Measurements from ENCODE around the gene BDH1. TPM values are rescaled to one million over a fixed set of nuclear protein-coding genes. Genes with fewer than 3 reads are reported as not detected.

Gene BDH1
- polyA plus RNA-seq, 3 donors: 39.9 to 44.2 (median 40.0) TPM

DNA sequence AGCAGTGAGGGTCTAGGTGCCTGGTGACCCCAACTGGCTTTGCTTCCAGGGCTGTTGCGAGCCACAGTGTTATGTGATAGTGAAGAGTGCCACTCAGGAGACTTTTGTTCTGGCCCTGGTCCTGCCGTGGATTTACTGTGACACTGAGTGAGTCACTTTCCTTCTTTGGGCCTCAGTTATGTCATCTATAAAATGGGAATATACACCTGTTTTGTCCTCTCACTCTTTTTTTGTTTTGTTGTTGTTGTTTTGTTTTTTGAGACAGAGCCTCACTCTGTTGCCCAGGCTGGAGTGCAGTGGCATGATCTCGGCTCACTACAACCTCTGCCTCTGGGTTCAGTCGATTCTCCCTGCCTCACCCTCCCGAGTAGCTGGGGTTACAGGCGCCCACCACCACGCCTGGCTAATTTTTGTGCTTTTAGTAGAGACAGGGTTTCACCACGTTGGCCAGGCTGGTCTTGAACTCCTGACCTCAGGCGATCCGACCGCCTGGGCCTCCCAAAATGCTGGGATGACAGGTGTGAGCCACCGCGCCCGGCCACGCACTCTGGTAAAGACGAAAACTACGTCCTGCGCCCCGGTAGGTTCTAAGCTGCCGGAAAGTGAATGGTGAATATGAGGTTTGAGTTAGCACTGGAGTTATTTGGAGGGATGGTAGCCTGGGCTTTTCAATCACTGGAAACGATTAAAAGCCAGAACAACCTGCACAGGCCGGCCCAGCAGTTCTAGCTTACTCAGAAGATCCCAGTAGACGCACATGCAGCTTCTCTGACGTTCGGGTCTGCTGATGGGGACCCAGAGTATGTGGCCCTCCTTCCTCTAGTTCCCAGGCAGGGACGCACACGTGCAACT is 46.6 kb downstream of the BDH1 start:
- DNase-seq (ENCODE audit: low read depth in 3 of 3, low spot score in 2 of 3): no peak

GRCh38 chr3:197508461-197508860 is 47.3 kb downstream of the BDH1 start:
- no peak for DNase-seq (ENCODE audit: low read depth in 3 of 3, low spot score in 2 of 3)

DNA sequence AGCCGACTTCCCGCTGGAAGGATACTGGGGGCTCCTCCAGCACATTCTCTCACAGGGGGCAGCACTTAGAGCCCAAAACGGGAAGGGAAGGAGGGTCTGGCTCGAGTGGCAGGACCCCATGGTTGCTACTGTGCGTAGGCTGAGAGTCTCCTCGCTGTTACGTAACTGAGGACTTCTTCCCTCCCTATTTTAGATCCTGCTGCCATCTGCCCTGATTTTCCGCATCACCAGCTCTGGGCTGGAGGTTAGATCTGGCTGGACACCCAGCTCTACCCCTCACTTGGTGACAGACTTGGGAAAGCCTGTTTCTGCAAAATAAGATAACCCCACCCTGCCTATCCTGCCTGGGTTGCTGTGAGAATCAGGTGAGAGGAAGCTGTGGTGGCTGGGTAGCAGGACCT is 47.7 kb downstream of the BDH1 start:
- DNase-seq (ENCODE audit: low read depth in 3 of 3, low spot score in 2 of 3): no peak

DNA sequence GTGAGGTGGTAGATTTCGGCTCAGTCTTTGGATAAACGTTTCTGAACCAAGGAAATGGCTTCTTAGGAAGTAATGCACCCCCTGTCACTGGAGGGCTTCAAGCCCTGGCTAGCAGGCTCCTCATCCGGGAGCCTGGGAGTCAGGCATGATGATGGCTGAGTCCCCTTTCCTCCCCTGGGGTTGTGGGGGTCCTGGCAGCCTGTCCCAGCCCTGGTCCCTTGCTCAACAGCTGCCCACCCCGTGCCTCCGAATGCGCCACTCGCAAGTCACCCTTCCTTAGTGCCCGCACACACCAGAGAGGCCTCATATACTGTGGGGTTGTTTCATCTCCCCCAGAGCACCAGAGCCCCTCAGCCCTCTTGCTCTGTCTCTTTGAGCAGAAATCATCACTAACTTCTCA is 48.2 kb downstream of the BDH1 start:
- DNase-seq (ENCODE audit: low read depth in 3 of 3, low spot score in 2 of 3): no peak

DNA sequence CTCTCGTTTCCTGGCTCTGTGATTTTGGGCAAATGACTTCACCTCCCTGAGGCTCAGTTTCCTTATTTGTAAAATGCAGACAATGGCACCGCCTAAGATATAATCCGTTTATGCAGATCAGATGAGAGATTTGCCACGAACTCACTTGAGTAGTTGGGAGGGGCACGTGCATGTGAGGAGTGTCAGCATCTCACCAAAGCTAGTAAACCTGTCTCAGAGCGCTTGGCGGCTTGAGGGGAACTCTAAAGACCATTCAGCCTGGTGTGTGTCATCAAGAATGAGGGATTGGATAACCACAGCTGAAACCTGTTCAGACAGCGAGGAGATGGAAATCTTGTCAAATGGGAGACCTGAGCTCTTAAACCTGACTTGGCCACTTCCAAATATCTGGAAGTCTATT is 48.7 kb downstream of the BDH1 start:
- DNase-seq (ENCODE audit: low read depth in 3 of 3, low spot score in 2 of 3): no peak

- no peak for DNase-seq (ENCODE audit: low read depth in 3 of 3, low spot score in 2 of 3)
Observed at GRCh38 chr3:197505796-197506548, 49.8 kb downstream of the BDH1 start.

GRCh38 chr3:197504641-197505121 is 51.1 kb downstream of the BDH1 start:
- no peak for DNase-seq (ENCODE audit: low read depth in 3 of 3, low spot score in 2 of 3)

GRCh38 chr3:197504229-197504628 is 51.5 kb downstream of the BDH1 start:
- DNase-seq (ENCODE audit: low read depth in 3 of 3, low spot score in 2 of 3): no peak

- DNase-seq (ENCODE audit: low read depth in 3 of 3, low spot score in 2 of 3): no peak
Observed at GRCh38 chr3:197503652-197504051, 52.1 kb downstream of the BDH1 start.

DNA sequence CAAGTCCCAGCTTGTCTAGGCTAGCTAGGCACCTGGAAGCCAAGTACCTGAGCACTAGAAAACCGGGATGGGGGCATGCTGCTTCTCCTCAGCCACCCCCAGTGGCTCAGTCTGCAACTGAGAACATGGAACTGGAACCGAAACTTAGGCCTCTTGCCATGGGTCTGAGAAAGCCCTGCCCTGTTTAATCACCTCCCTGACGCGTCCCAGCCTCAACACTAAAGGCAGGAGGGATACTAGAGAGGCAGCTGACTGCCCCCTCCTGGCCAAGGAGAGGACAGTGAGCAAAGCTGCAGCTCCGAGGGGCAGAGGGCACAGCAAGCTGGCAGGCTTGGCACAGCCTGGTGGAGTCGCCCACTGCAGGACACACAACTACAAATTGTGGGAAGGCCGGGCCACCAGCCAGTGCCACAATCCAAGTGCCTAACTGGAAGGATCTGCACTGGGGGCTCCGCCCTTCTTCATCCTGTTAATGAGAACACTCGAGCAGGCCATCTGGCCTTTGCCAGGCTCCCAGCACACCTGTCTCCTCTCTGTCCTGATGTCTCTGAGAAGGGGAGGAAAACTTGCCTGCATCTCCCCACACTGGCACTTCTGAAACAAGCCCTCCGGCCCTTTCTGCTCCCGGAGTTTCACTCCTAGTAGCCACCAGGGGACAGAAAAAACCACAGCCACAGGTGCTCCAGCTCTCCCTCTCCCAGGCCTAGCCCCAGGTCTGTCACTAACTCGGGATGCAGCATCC is 53.7 kb downstream of the BDH1 start:
- no peak for DNase-seq (ENCODE audit: low read depth in 3 of 3, low spot score in 2 of 3)

- DNase-seq (ENCODE audit: low read depth in 3 of 3, low spot score in 2 of 3): no peak
Observed at GRCh38 chr3:197501496-197501878, 54.3 kb downstream of the BDH1 start.

GRCh38 chr3:197500812-197501211 is 55.0 kb downstream of the BDH1 start:
- DNase-seq (ENCODE audit: low read depth in 3 of 3, low spot score in 2 of 3): no peak

DNA sequence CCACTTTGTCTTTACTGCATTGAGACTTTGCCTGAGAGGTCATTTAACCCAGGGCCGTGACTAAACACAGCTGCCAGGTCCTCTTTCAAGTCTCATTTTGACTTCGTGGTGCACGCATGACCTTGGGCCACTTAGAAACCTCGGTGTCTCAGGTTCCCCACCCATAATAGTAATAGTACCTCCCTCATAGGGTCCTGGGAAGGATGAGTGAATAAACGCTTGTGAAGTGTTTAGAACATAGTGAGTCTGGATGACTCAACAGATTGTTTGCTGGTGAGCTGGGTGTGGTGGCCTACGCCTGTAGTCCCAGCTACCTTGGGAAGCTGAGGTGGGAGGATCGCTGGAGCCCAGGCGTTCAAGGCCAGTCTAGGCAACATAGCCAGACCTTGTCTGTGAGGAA is 56.3 kb downstream of the BDH1 start:
- no peak for DNase-seq (ENCODE audit: low read depth in 3 of 3, low spot score in 2 of 3)

GRCh38 chr3:197498499-197499241 is 57.1 kb downstream of the BDH1 start:
- no peak for DNase-seq (ENCODE audit: low read depth in 3 of 3, low spot score in 2 of 3)

- DNase-seq (ENCODE audit: low read depth in 3 of 3, low spot score in 2 of 3): no peak
Observed at GRCh38 chr3:197496746-197497125, 59.0 kb downstream of the BDH1 start.

- DNase-seq (ENCODE audit: low read depth in 3 of 3, low spot score in 2 of 3): no peak
Observed at GRCh38 chr3:197495999-197496745, 59.6 kb downstream of the BDH1 start.

- no peak for DNase-seq (ENCODE audit: low read depth in 3 of 3, low spot score in 2 of 3)
Observed at GRCh38 chr3:197495499-197495898, 60.3 kb downstream of the BDH1 start.

DNA sequence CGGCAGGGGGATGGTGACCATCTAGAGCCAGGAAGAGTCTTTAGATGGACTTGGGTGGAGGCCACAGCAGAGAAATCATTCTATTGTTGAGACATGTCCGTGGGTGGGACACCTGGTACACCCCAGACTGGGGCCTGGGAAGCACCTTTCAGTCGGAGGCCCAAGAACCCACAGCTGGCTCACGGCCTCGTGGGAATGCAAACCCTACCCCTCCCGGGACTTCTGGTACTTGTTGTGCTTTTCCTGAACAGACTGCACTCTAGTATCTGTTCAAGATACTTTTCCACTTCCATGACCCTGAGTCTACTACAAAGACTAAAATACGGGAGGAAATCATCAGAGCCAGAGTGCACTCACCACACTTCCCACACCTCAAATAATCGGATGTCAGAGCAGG is 60.7 kb downstream of the BDH1 start:
- DNase-seq (ENCODE audit: low read depth in 3 of 3, low spot score in 2 of 3): no peak

DNA sequence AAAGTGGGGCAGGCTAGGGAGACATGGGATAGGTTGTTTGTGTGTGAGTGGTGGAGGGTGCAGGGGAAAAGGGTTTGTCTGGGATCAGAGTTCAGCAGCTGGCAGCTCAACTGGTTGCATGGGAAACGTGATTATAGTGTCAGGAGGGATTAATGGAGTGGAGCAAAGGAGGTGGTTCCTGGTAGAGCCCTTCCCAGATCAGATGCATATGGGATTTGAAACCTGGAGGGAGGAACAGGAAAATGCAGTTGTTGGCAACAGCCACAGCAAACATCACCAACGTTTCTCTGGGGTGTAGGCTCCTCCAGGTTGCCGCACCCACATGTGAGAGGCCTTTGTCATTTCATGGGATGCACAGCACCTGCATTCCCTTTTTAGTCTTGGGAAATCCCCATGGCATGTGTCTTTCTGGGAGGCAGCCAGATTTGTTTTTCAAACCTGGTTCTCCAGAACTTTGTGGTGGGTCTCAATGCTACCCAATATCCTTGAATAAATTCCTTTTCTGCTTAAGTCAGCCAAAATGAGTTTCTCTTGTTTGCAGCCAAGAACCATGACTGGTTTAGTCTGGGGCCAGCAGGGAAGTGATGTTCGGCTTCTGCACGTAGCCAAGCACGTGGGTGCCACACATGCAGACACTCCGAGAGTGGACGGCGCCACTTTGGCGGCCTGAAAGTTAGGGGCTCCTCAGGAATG is 61.3 kb downstream of the BDH1 start:
- peak in 1 of 3 donors; percentile 69 for DNase-seq (ENCODE audit: low read depth in 3 of 3, low spot score in 2 of 3)

Measured in right renal cortex interstitium (tissue), 3 donors.